ENCODE results near the gene PSMD8. TPM values are rescaled to one million over a fixed set of nuclear protein-coding genes. Genes with fewer than 3 reads are reported as not detected.
"Not testable (repeated sequence)": the region's sequence is repeated elsewhere in the genome, so short reads cannot be mapped to it uniquely, and the experiment has no call there.

The PSMD8 gene
- total RNA-seq, 4 donors from 2014 or later, result 819 to 1,400 (median 1,309) TPM

GRCh38 chr19:38424272-38424671, 49.9 kb downstream of the PSMD8 start:
- no peak for ATAC-seq
- in situ Hi-C loops (cut with MboI; ENCODE audit: low sequenced_read_pairs in 4 of 4), result no loop called here
- Histone ChIP-seq H3K36me3 (no peaks in the 10 kb centered on the region), H3K4me3 (no peak overlapping the region), H3K9me3 (no peaks in the 10 kb centered on the region), H3K27ac (no peak overlapping the region), H3K4me1 (no peaks in the 10 kb centered on the region), H3K27me3 (no peaks in the 10 kb centered on the region)
- no peak for TF ChIP-seq CTCF (IDR thresholded peaks at IDR 0.05 in 4 of 5, conservative IDR thresholded peaks at IDR 0.05 in 1 of 5)
- TF ChIP-seq POLR2A (IDR thresholded peaks at IDR 0.05), result no peak
- DNase-seq, result no peak
- intact Hi-C loops (cut with DNase I; ENCODE audit: low total_unique reads), result no loop called here

DNA sequence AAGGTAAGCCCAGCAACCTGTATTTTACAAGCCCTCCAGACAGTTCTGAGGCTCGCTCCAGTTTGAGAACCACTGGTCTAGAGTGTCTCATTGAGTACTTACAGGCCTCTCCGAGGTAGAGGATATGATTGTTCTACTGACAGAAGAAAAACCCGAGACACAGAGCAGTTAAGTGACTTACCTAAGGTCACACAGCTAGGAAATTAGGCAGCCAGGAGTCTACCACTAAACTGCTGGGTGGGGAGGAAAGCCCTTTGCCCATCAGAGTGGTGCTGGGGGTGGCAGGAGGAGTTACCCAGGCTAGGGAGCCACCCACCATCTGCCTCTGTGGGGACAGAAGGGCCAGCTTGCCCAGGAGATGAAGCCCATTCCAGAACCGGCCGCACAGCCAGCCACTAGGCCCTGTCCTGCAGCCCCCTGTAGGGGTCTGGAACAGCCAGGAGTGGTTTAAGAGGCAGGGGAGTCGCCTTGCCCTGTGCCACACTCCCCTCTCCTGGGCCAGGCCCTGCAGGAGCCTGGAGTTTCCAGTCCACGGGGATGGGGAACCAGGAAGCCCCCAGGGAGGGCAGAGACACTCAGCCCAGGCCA, 50.9 kb downstream of the PSMD8 start:
- no peak for DNase-seq
- H3K9me3 ChIP-seq, result no peaks in the 10 kb centered on the region
- intact Hi-C loops (cut with DNase I; ENCODE audit: low total_unique reads), result no loop called here
- no peaks in the 10 kb centered on the region for H3K27me3 ChIP-seq
- H3K4me3 ChIP-seq, result peak overlapping the region in 1 of 4 donors; percentile 26
- TF ChIP-seq CTCF (IDR thresholded peaks at IDR 0.05 in 4 of 5, conservative IDR thresholded peaks at IDR 0.05 in 1 of 5) (no peak), POLR2A (IDR thresholded peaks at IDR 0.05) (no peak)
- no peak for ATAC-seq
- H3K4me1 ChIP-seq, result no peaks in the 10 kb centered on the region
- no peak overlapping the region for H3K27ac ChIP-seq
- H3K36me3 ChIP-seq, result no peaks in the 10 kb centered on the region
- in situ Hi-C loops (cut with MboI; ENCODE audit: low sequenced_read_pairs in 4 of 4), result no loop called here

GRCh38 chr19:38425810-38426466, 51.6 kb downstream of the PSMD8 start, which contains the start of gene RASGRP4:
RASGRP4 (minus strand) TSS chr19:38426219; CDS start chr19:38426091, 128 bp downstream.
- no peak for ATAC-seq
- in situ Hi-C loops (cut with MboI; ENCODE audit: low sequenced_read_pairs in 4 of 4), result no loop called here
- H3K9me3 ChIP-seq, result no peaks in the 10 kb centered on the region
- no peak for DNase-seq
- no peaks in the 10 kb centered on the region for H3K27me3 ChIP-seq
- H3K27ac ChIP-seq, result no peak within 1 kb of the TSS
- TF ChIP-seq CTCF (IDR thresholded peaks at IDR 0.05 in 4 of 5, conservative IDR thresholded peaks at IDR 0.05 in 1 of 5) (no peak), POLR2A (IDR thresholded peaks at IDR 0.05) (no peak)
- H3K4me3 ChIP-seq, result peak within 1 kb of the TSS in 1 of 4 donors; percentile 26
- peaks cover 0 to under 1% of the 10 kb centered on the region in 2 donors for H3K4me1 ChIP-seq
- no peaks in the 10 kb centered on the region for H3K36me3 ChIP-seq
- intact Hi-C loops (cut with DNase I; ENCODE audit: low total_unique reads), result no loop called here

DNA sequence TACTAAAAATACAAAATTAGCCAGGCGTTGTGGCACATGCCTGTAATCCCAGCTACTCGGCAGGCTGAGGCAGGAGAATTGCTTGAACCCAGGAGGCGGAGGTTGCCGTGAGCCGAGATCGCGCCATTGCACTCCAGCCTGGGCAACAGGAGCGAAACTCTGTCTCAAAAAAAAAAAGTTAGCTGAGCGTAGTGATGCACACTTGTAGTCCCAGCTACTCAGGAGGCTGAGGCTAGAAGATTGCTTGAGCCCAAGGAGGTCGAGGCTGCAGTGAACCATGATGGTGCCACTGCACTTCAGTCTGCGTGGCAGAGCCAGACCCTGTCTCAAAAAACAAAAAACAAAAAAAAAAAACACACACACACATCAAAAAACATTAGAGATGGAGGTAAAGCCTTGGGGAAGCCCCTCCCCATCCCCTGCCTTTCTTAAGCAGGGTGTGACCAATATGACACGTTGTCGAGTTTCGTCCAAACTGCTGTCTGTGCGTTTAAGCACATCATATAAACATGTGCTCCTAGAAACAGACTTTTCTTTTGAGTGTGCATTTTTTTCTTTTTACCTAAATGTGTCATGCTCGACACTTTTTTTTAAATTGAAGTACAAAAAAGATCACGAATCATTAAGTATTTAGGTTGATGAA, 52.8 kb downstream of the PSMD8 start:
- ATAC-seq; in situ Hi-C loops (cut with MboI; ENCODE audit: low sequenced_read_pairs in 4 of 4); intact Hi-C loops (cut with DNase I; ENCODE audit: low total_unique reads): not testable (repeated sequence)

More for the DNA sequence above, 52.8 kb downstream of the PSMD8 start:
- not testable (repeated sequence) for H3K27me3 ChIP-seq, H3K36me3 ChIP-seq, H3K9me3 ChIP-seq, DNase-seq, H3K4me3 ChIP-seq, H3K27ac ChIP-seq
- H3K4me1 ChIP-seq, result peaks cover 8 to 13% of the 10 kb centered on the region in 2 donors
